ENCODE measurements around the gene DNAH8.

Gene DNAH8

DNA sequence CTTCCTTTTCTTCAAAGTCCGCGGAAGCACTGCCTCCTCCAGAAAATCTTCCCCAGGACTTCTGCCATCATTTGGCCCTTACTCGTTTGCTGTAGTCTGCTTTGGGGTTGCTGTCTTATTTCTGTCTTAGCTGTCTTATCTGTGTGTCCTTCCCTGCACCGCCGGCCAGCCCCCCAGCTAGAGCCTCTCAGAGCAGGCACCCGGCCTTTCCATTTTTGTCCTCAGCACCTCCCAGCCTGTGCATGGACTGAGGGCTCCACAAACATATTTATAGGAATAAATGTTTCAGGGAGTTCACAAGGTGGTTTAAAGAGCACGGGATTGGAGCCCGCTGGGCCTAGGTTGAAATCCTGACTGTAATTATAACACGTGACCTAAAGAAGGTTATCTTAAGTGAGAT, 341.6 kb downstream of the DNAH8 start:
- no peak for DNase-seq

- DNase-seq, result no peak
Observed at GRCh38 chr6:39057251-39058155, 342.4 kb downstream of the DNAH8 start.

DNA sequence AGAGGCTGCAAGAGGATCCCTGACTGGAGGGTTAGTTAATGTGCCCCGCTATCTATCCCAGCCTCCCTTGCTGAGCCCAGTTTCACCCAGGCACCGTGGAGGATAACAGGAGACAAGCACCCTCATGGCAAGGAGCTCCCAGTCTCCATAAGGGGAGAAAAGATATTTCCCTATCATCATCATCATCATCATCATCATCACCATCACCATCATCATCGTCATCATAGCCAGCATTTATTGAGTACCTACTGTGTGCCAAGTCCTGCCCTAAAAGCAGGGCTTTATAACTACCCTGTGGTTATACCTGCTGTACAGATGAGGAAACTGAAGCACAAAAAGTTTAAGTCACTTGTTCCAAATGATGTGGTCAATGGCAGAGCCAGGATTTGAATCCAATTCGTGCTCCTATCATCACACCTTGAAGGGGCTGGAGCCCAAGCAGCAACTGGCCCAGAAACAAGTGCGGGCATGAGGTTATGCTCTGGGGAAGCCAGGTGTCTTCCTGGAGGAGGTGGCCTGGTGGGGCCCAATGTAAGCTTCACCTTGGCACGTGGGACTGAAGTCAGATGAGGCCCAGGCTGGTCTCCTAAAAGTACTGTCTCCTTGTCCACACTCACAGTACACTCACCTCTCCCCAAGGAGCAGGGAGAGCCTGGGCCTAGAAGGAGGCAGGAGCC, 343.5 kb downstream of the DNAH8 start:
- DNase-seq, result no peak

- DNase-seq, result no peak
Observed at GRCh38 chr6:39059496-39060310, 344.6 kb downstream of the DNAH8 start.

- no peak for DNase-seq
Observed at GRCh38 chr6:39060467-39061160, 345.5 kb downstream of the DNAH8 start.

GRCh38 chr6:39061182-39061581, 346.1 kb downstream of the DNAH8 start:
- DNase-seq, result no peak

- no peak for DNase-seq
Observed at GRCh38 chr6:39061588-39061987, 346.5 kb downstream of the DNAH8 start.

DNA sequence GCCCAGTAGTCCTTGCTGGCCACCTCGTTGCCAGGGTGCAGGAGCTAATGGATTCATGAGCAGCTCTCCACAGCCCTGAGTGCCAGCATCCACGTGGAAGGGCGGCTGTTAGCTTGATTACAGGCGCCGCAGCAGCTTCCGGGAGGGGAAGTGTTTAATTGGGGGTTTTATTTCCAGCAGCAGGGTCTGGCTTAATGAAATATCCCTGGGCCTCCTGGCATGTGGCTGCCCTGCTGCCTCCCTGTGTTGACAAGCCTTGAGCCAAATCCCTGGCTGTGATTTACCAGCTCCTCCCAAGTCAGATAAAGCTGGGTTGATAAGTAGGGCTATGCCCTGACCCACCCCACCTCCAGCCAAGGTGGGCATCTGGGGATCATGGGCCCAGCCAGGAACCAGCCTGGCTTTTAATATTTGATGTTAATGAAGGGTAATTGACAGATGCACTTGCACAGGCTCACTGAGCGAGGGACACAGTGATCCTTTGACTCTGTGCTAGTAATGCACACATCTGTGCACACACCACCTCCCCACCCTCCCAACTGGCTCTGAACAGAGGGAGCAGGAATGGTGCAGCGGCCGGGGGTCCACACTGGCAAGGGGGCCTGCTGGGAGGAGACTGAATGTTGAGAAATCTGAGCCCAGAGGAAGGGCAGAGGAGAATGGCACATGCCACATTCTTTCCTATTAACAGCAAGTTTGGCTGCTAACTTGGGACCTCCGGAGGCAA, 347.1 kb downstream of the DNAH8 start:
- DNase-seq, result peak; percentile 8 to 48

GRCh38 chr6:39063526-39063925, 348.4 kb downstream of the DNAH8 start:
- DNase-seq, result no peak

DNA sequence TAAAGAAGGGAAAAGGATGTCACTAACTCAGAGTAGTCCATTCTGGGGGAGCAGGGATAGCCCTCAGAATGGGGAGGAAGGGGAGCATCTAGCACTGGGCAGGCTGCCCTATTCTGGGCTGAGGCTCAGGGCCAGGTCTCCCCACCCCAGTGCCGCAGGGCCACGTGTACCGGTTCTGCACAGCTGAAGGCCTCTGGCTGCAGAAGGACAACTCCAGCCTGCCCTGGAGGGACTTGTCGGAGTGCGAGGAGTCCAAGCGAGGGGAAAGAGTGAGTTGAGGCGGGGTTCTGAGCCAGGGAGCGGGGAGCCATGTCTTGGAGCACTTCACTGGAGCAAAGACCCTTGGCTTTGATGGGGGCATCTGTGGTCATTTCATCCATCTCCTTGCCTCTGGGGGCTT, 350.4 kb downstream of the DNAH8 start:
- DNase-seq, result no peak

GRCh38 chr6:39068391-39068790, 353.3 kb downstream of the DNAH8 start:
- no peak for DNase-seq

- DNase-seq, result no peak
Observed at GRCh38 chr6:39072830-39073229, 357.7 kb downstream of the DNAH8 start.

- DNase-seq, result no peak
Observed at GRCh38 chr6:39073471-39074355, 358.6 kb downstream of the DNAH8 start.

DNA sequence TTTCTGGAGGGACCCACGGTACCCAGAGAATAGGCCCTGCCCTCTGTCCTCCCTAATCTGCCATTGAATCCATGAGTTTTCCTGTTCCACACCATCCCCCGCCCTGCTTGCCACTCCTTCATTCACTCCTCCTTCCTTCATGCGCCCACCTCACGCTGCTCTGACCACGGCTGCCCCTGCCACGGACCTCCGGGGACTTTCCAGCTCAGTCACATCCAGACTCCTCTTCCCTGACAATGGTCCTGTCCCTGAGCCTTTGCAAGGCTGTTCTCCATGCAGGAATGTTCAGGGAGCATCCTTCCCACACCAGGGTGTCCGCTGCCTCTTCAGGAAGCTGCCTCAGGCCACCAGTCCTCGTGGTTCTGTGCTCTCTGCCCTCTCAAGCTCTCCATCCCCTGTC, 359.4 kb downstream of the DNAH8 start:
- no peak for DNase-seq

GRCh38 chr6:39075010-39075686, 360.0 kb downstream of the DNAH8 start:
- DNase-seq, result no peak

DNA sequence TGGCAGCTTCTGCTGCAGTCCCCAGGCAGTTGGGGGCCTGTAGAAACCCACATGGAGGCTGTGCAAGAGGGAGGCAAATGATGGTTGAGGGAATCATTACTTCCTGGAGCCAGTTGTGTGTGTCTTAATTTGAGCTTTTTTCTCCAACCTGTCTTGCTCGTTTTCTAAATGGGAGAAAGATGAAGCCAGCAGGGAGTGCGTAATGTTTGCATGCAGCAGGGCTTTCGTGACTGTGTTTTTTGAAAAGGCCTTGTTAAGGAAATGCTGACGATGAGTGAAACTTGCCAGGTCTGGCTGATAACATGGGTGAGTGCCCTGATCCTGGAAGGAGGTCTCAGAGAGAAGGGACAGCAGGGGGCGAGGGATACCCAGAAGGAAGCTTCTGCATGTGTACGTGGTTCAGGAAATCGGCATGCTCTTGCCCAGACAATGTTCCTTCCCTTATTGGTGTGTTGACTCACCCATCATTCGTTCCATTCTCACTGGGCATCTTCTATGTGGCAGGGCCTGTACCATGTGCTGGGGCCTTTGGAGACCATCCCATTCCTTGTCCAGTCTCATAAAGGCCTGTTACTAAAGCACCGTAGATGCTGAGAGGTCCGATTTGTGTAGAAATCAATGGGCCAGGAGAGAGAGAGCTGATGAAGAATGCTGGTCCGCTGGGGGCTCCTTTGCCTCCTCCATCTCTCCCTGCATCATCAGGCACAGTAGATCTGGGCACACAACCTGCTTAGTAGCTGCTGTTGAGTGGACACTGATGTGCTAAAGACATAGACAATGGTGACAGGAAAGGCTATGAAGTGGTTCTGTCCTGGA, 360.9 kb downstream of the DNAH8 start:
- no peak for DNase-seq

DNA sequence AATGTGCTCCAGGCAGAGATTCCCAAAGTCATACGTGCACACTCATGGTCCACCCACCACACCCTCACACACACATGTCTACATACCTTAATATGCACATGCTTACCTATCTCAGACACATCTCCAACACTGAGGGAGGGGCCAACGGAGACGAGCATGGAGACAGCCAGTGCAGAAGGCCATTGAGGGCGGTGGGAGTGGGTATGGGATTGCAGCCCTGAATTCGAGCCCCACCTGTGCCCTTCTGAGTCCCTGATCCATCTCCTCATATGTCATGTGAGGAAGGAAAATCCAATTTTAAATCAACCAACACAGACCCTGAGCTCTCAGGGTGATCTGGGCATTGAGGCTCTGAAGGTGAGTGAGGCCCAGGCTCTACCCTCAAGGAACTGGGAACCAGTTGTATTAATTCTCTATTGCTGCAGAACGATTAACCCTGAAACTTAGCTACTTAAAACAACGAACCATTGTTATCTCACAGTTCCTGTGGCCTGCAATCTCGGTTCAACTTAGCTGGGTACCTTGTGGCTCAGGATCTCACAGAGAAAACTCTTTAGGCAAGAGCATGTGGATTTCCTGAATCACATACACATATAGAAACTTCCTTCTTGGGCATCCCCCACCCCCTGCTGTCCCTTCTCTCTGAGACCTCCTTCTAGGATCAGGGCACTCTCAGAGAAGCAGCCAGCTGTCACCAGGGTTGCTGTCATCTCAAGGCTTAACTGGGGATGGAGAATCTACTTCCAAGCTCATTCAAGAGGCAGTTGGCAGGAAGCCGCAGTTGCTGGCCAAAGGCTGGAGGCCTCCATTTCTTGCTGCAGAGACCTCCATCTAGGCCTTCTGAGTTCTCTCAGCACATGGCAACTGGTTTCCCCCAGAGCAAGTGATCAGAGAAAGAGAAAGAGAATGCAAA, 361.8 kb downstream of the DNAH8 start:
- peak; percentile 33 to 62 for DNase-seq

- no peak for DNase-seq
Observed at GRCh38 chr6:39077882-39078594, 362.9 kb downstream of the DNAH8 start.
